MM.1S (cell line): ENCODE measurements around the gene AGAP1.

Source experiments
- DNase-seq: peaks from one replicate; pipeline ENCODE4 v3.0.0-alpha.2; 2015
- H2AFZ ChIP-seq: fragments of 300-600 bp; sonication (generic); 2 replicates; pipeline ENCODE4 v1.6.0; 2016; ENCODE audit warnings: antibody characterized with exemption, low read length
- H3F3A ChIP-seq: fragments of 300-600 bp; sonication (generic); 2 replicates; pipeline ENCODE4 v1.6.1; 2016; ENCODE audit warnings: mild to moderate bottlenecking, antibody characterized with exemption, low read length, moderate library complexity, mixed read lengths; ENCODE audit not compliant: insufficient read depth
- H3K27ac ChIP-seq: fragments of 300-600 bp; sonication (generic); 2 replicates; pipeline ENCODE4 v1.5.1; 2016; ENCODE audit warnings: mild to moderate bottlenecking, low read length
- H3K27me3 ChIP-seq: fragments of 300-600 bp; sonication (generic); replicated peaks from 2 replicates; pipeline ENCODE4 v1.6.0; 2016; ENCODE audit warnings: low read length; ENCODE audit not compliant: insufficient read depth
- H3K36me3 ChIP-seq: fragments of 300-600 bp; sonication (generic); replicated peaks from 2 replicates; pipeline ENCODE4 v1.6.1; 2016; ENCODE audit warnings: mild to moderate bottlenecking, low read length, mixed read lengths; ENCODE audit not compliant: insufficient read depth
- H3K4me1 ChIP-seq: fragments of 300-600 bp; sonication (generic); 2 replicates; pipeline ENCODE4 v1.6.1; 2016; ENCODE audit warnings: low read length, mixed read lengths
- H3K4me2 ChIP-seq: fragments of 300-600 bp; sonication (generic); 2 replicates; pipeline ENCODE4 v1.6.0; 2016; ENCODE audit warnings: low read depth, low read length
- H3K4me3 ChIP-seq: fragments of 300-600 bp; sonication (generic); 2 replicates; pipeline ENCODE4 v1.5.1; 2016; ENCODE audit warnings: low read length, mixed read lengths
- H3K79me2 ChIP-seq: fragments of 300-600 bp; sonication (generic); 2 replicates; pipeline ENCODE4 v1.6.1; 2016; ENCODE audit warnings: mixed run types, low read length, mixed read lengths
- H3K9ac ChIP-seq: fragments of 300-600 bp; sonication (generic); 2 replicates; pipeline ENCODE4 v1.6.1; 2016; ENCODE audit warnings: low read length, mixed read lengths
- H3K9me2 ChIP-seq: fragments of 300-600 bp; sonication (generic); replicated peaks from 2 replicates; pipeline ENCODE4 v1.6.1; 2016; ENCODE audit warnings: mild to moderate bottlenecking, low read length, mixed read lengths; ENCODE audit not compliant: insufficient read depth
- H3K9me3 ChIP-seq: fragments of 300-600 bp; sonication (generic); replicated peaks from 2 replicates; pipeline ENCODE4 v1.6.1; 2016; ENCODE audit warnings: mild to moderate bottlenecking, low read length, mixed read lengths; ENCODE audit not compliant: insufficient read depth
- H4K20me1 ChIP-seq: fragments of 300-600 bp; sonication (generic); 2 replicates; pipeline ENCODE4 v1.6.1; 2016; ENCODE audit warnings: mild to moderate bottlenecking, low read length, moderate library complexity, mixed read lengths; ENCODE audit not compliant: insufficient read depth
- CTCF ChIP-seq: fragments of 300-600 bp; sonication (generic); IDR thresholded peaks from 2 replicates; pipeline ENCODE4 v1.5.1; 2016; ENCODE audit warnings: antibody characterized with exemption, low read length, mixed read lengths
- EZH2 ChIP-seq: fragments of 300-600 bp; sonication (generic); optimal IDR thresholded peaks from 2 replicates; pipeline ENCODE3; 2017; ENCODE audit warnings: low read depth, mild to moderate bottlenecking, antibody characterized with exemption, low read length, mixed read lengths
- EZH2phosphoT487 ChIP-seq: fragments of 300-600 bp; sonication (generic); IDR thresholded peaks from 2 replicates; pipeline ENCODE4 v1.6.1; 2018; ENCODE audit warnings: antibody characterized with exemption, low read length

AGAP1 gene

GRCh38 chr2:235979037-235979436 lies 485.2 kb downstream of the AGAP1 start:
- no peaks in the 10 kb centered on the region for H3F3A ChIP-seq
- H3K36me3 ChIP-seq = no peaks in the 10 kb centered on the region
- no peaks in the 10 kb centered on the region for H3K9me2 ChIP-seq
- H3K27ac ChIP-seq = no peak overlapping the region
- H2AFZ ChIP-seq = no peak overlapping the region
- TF ChIP-seq CTCF = no peak
- TF ChIP-seq EZH2phosphoT487 = no peak
- no peak for TF ChIP-seq EZH2
- no peaks in the 10 kb centered on the region for H3K9me3 ChIP-seq
- no peaks in the 10 kb centered on the region for H3K27me3 ChIP-seq
- no peak overlapping the region for H3K4me2 ChIP-seq
- no peaks in the 10 kb centered on the region for H4K20me1 ChIP-seq
- H3K4me1 ChIP-seq = no peaks in the 10 kb centered on the region
- H3K79me2 ChIP-seq = no peaks in the 10 kb centered on the region; the same call in 1 of the 2 replicates
- H3K4me3 ChIP-seq = no peak overlapping the region
- no peak for DNase-seq
- H3K9ac ChIP-seq = no peak overlapping the region

- no peaks in the 10 kb centered on the region for H3K36me3 ChIP-seq
- no peak overlapping the region for H3K27ac ChIP-seq
- H3K27me3 ChIP-seq = no peaks in the 10 kb centered on the region
- H3K4me2 ChIP-seq = no peak overlapping the region
- no peak for DNase-seq
- no peaks in the 10 kb centered on the region for H3K4me1 ChIP-seq
- no peaks in the 10 kb centered on the region for H3K9me2 ChIP-seq
- H3K79me2 ChIP-seq = no peaks in the 10 kb centered on the region; the same call in 1 of the 2 replicates
- H3K4me3 ChIP-seq = no peak overlapping the region
- no peak overlapping the region for H2AFZ ChIP-seq
- no peaks in the 10 kb centered on the region for H3K9me3 ChIP-seq
- H3F3A ChIP-seq = no peaks in the 10 kb centered on the region
- no peaks in the 10 kb centered on the region for H4K20me1 ChIP-seq
- H3K9ac ChIP-seq = no peak overlapping the region
- no peak for TF ChIP-seq CTCF
- no peak for TF ChIP-seq EZH2
- no peak for TF ChIP-seq EZH2phosphoT487
Measured at GRCh38 chr2:235979753-235980435, 486.1 kb downstream of the AGAP1 start.

- H3K9me2 ChIP-seq = no peaks in the 10 kb centered on the region
- H3K79me2 ChIP-seq = no peaks in the 10 kb centered on the region; the same call in 1 of the 2 replicates
Measured at GRCh38 chr2:235981631-235982030, 487.8 kb downstream of the AGAP1 start.

More at GRCh38 chr2:235981631-235982030, 487.8 kb downstream of the AGAP1 start:
- no peak for TF ChIP-seq EZH2
- no peak for TF ChIP-seq CTCF
- no peak for TF ChIP-seq EZH2phosphoT487
- no peak for DNase-seq
- H4K20me1 ChIP-seq = no peaks in the 10 kb centered on the region
- H3K9ac ChIP-seq = no peak overlapping the region
- H3K27me3 ChIP-seq = no peaks in the 10 kb centered on the region
- H3K4me3 ChIP-seq = no peak overlapping the region
- H2AFZ ChIP-seq = no peak overlapping the region
- no peaks in the 10 kb centered on the region for H3K4me1 ChIP-seq
- H3K9me3 ChIP-seq = no peaks in the 10 kb centered on the region
- no peak overlapping the region for H3K27ac ChIP-seq
- H3K4me2 ChIP-seq = no peak overlapping the region
- H3K36me3 ChIP-seq = no peaks in the 10 kb centered on the region
- no peaks in the 10 kb centered on the region for H3F3A ChIP-seq
